SKM-1 treated with dmso at 0.1 percent for 144 hours (cell line): ENCODE data around the gene TRHDE.
"Not testable (repeated sequence)": the region's sequence is repeated elsewhere in the genome, so short reads cannot be mapped to it uniquely, and the experiment has no call there.

Experiments
- DNase-seq: peaks from one replicate; lab custom pipeline; 2025; ENCODE audit not compliant: unreplicated experiment; lab: John Stamatoyannopoulos, UW

TRHDE gene

GRCh38 chr12:72502546-72502945 is 230.4 kb downstream of the TRHDE start:
- DNase-seq: no peak

GRCh38 chr12:72505227-72505626 is 233.1 kb downstream of the TRHDE start:
- DNase-seq: no peak

GRCh38 chr12:72509891-72510290 is 237.7 kb downstream of the TRHDE start:
- DNase-seq: no peak

GRCh38 chr12:72510772-72511171 is 238.6 kb downstream of the TRHDE start:
- no peak for DNase-seq

GRCh38 chr12:72511498-72511897 is 239.3 kb downstream of the TRHDE start:
- no peak for DNase-seq

GRCh38 chr12:72511906-72512305 is 239.7 kb downstream of the TRHDE start:
- DNase-seq: no peak

- DNase-seq: not testable (repeated sequence)
Measured at GRCh38 chr12:72520044-72520678, 248.0 kb downstream of the TRHDE start.

- no peak for DNase-seq
Measured at GRCh38 chr12:72521326-72521725, 249.2 kb downstream of the TRHDE start.

GRCh38 chr12:72522411-72522810 is 250.2 kb downstream of the TRHDE start:
- DNase-seq: no peak

- DNase-seq: no peak
Measured at GRCh38 chr12:72523754-72524153, 251.6 kb downstream of the TRHDE start.

- DNase-seq: no peak
Measured at GRCh38 chr12:72535212-72535990, 263.2 kb downstream of the TRHDE start.

- DNase-seq: no peak
Measured at GRCh38 chr12:72540811-72541210, 268.6 kb downstream of the TRHDE start.

GRCh38 chr12:72543777-72544467 is 271.8 kb downstream of the TRHDE start:
- DNase-seq: no peak

- no peak for DNase-seq
Measured at GRCh38 chr12:72546106-72546505, 273.9 kb downstream of the TRHDE start.

GRCh38 chr12:72547573-72547972 is 275.4 kb downstream of the TRHDE start:
- no peak for DNase-seq

- DNase-seq: no peak
Measured at GRCh38 chr12:72549184-72549583, 277.0 kb downstream of the TRHDE start.

- DNase-seq: no peak
Measured at GRCh38 chr12:72560003-72560769, 288.0 kb downstream of the TRHDE start.

GRCh38 chr12:72570601-72571000 is 298.4 kb downstream of the TRHDE start:
- DNase-seq: no peak

- no peak for DNase-seq
Measured at GRCh38 chr12:72574138-72574537, 302.0 kb downstream of the TRHDE start.

- DNase-seq: no peak
Measured at GRCh38 chr12:72578327-72578726, 306.2 kb downstream of the TRHDE start.

- no peak for DNase-seq
Measured at GRCh38 chr12:72586456-72586855, 314.3 kb downstream of the TRHDE start.
